KMS-11 (cell line): ENCODE results near the gene MDK.

Experiments used
- H2AFZ ChIP-seq: fragments of 200-600 bp; sonication (generic); 2 replicates; pipeline ENCODE4 v1.6.1; 2016; ENCODE audit warnings: antibody characterized with exemption, mixed run types, low read depth
- H3K27ac ChIP-seq: fragments of 200-600 bp; sonication (generic); 2 replicates; pipeline ENCODE4 v1.6.1; 2016; ENCODE audit warnings: mild to moderate bottlenecking, mixed run types
- H3K27me3 ChIP-seq: fragments of 200-600 bp; sonication (generic); 2 replicates; pipeline ENCODE4 v1.6.1; 2017; ENCODE audit warnings: mild to moderate bottlenecking, low read depth, mixed run types, moderate library complexity; ENCODE audit not compliant: insufficient read depth
- H3K36me3 ChIP-seq: fragments of 200-600 bp; sonication (generic); 2 replicates; pipeline ENCODE4 v1.6.1; 2017; ENCODE audit warnings: mild to moderate bottlenecking, mixed run types; ENCODE audit not compliant: insufficient read depth
- H3K4me1 ChIP-seq: fragments of 200-600 bp; sonication (generic); 2 replicates; pipeline ENCODE4 v1.6.1; 2016; ENCODE audit warnings: mild to moderate bottlenecking, low read depth, mixed run types; ENCODE audit not compliant: poor library complexity, severe bottlenecking
- H3K4me2 ChIP-seq: fragments of 200-600 bp; sonication (generic); 2 replicates; pipeline ENCODE4 v1.7.0; 2016; ENCODE audit warnings: mild to moderate bottlenecking, mixed run types
- H3K4me3 ChIP-seq: fragments of 200-600 bp; sonication (generic); IDR thresholded peaks from 2 replicates; pipeline ENCODE4 v1.6.1; 2017; ENCODE audit warnings: low read depth, low read length, mixed read lengths; ENCODE audit not compliant: insufficient read depth
- H3K79me2 ChIP-seq: fragments of 200-600 bp; sonication (generic); 2 replicates; pipeline ENCODE4 v1.6.1; 2016; ENCODE audit warnings: low read depth, mixed run types; ENCODE audit not compliant: insufficient read depth
- H3K9ac ChIP-seq: fragments of 200-600 bp; sonication (generic); 2 replicates; pipeline ENCODE4 v1.6.1; 2016; ENCODE audit warnings: mild to moderate bottlenecking, mixed run types
- H4K20me1 ChIP-seq: fragments of 200-600 bp; sonication (generic); 2 replicates; pipeline ENCODE4 v1.6.1; 2016; ENCODE audit warnings: mild to moderate bottlenecking, mixed run types; ENCODE audit not compliant: insufficient read depth
- TF ChIP-seq, protein P1 (sequence below): fragments of 200-600 bp; sonication (generic); conservative IDR thresholded peaks from 2 replicates; pipeline ENCODE4 v1.6.1; 2017; ENCODE audit warnings: low read depth, mild to moderate bottlenecking, antibody characterized with exemption, low read length, moderate library complexity, mixed read lengths

MDK gene

DNA sequence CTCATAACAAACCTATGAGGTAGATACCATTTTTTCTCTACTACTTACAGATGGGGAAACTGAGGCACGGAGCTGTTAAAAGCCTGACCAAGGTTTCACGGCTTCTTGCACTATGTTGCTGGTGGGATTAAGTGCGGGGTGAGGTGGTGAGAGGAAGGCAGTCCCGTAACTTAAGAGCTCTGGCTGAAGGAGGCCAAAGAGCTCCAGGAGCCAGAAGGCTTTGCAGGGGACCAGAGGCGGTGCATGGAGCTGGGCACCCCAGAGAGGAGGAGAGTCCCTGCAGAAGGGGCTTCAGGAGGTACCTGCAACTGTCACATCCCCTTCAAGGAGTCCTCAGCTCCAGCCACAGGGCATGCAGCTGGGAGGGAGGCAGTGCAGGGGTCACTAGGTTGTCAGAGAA is 6.0 kb downstream of the MDK start:
- TF ChIP-seq, protein P1, sequence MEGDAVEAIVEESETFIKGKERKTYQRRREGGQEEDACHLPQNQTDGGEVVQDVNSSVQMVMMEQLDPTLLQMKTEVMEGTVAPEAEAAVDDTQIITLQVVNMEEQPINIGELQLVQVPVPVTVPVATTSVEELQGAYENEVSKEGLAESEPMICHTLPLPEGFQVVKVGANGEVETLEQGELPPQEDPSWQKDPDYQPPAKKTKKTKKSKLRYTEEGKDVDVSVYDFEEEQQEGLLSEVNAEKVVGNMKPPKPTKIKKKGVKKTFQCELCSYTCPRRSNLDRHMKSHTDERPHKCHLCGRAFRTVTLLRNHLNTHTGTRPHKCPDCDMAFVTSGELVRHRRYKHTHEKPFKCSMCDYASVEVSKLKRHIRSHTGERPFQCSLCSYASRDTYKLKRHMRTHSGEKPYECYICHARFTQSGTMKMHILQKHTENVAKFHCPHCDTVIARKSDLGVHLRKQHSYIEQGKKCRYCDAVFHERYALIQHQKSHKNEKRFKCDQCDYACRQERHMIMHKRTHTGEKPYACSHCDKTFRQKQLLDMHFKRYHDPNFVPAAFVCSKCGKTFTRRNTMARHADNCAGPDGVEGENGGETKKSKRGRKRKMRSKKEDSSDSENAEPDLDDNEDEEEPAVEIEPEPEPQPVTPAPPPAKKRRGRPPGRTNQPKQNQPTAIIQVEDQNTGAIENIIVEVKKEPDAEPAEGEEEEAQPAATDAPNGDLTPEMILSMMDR = no peak
- no peak overlapping the region for H3K27ac ChIP-seq
- no peak overlapping the region for H2AFZ ChIP-seq
- no peaks in the 10 kb centered on the region for H3K79me2 ChIP-seq
- peaks cover 43% of the 10 kb centered on the region for H3K27me3 ChIP-seq
- H4K20me1 ChIP-seq = no peaks in the 10 kb centered on the region
- H3K36me3 ChIP-seq = no peaks in the 10 kb centered on the region
- no peak overlapping the region for H3K9ac ChIP-seq
- H3K4me3 ChIP-seq = no peak overlapping the region
- no peaks in the 10 kb centered on the region for H3K4me1 ChIP-seq
- H3K4me2 ChIP-seq = no peak overlapping the region

DNA sequence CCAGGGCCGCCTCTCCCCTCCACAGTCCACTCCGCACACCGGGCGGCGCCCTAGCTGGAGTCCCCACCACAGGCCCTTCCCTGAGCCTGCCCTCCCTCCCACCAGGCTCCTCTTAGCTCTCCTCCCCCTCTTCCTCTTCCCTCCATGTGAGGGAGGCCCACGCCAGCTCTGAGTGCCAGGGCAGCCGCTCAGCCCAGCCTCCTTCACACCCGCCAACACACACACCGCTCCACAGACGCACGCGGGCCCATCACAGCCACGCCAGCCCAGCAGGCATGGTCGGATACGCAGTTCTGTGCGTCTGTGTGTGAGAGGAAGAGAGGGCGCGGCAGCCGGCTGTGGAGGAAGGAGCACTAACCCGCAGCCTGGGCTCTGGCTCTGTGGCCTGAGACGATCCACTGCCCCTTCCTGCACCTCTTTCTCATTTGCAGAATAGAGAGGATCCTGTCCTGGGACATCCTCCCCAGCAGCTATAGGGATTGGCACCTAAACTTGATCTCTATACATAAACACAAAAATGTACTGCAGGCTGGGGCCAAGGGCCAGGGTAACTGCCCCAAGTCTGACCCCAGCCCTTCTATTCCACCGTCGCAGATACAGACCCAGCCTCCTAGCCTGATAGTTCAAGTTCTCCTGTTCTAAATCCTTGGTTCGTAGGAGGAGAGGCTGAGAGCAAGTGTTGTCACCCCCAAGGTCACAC is 6.6 kb downstream of the MDK start:
- Histone ChIP-seq H3K27me3 (peaks cover 37% of the 10 kb centered on the region), H3K27ac (no peak overlapping the region), H4K20me1 (no peaks in the 10 kb centered on the region), H3K9ac (no peak overlapping the region), H2AFZ (no peak overlapping the region), H3K4me2 (no peak overlapping the region), H3K36me3 (no peaks in the 10 kb centered on the region), H3K79me2 (no peaks in the 10 kb centered on the region), H3K4me3 (no peak overlapping the region), H3K4me1 (peaks cover 5% of the 10 kb centered on the region)
- TF ChIP-seq, protein P1 = no peak

DNA sequence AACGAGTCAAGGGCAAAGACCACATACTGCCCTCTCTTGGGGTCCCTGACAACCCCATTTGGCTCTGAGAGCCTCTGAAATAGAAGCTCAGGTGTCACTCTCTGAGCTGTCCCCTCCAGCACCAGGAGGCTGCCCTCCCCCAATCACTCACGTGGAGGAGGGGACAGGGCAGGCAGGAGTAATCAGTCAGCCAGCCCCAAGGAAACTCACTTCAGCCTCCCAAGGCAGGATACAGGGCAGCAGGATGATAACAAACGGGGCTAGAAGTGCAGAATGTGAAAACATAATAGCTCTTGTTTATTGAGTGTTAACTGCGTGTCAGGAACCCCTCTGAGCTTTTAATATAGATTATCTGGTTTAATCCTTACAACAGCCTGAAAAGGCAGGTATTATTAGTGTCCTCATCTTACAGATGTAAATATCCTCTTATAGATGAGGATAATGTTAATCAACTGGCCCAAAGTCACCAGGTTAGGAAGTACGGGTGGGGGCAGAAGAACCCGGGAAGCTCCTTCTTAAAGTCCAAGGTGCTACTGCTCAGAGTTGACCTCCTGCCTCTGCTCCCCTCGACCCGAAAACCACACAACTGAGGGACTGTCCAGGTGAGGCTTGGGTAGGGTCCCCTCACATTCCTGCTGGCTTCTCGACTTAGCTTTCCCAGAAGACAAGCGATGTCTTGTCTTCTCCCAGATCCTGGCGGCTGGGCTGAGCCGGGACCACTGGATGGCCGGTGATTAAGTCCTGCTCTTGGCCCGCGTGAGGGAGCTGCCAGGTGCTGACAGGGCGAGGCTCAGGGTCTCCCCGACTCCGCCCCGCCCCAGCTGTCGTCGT is 7.4 kb downstream of the MDK start:
- Histone ChIP-seq H3K4me3 (no peak overlapping the region), H4K20me1 (no peaks in the 10 kb centered on the region), H3K36me3 (no peaks in the 10 kb centered on the region), H3K79me2 (no peaks in the 10 kb centered on the region), H3K4me1 (peaks cover 5% of the 10 kb centered on the region), H2AFZ (no peak overlapping the region), H3K9ac (no peak overlapping the region), H3K27ac (no peak overlapping the region), H3K27me3 (peaks cover 35% of the 10 kb centered on the region), H3K4me2 (peak overlapping the region; percentile 80; the same call in 1 of the 2 replicates)
- TF ChIP-seq, protein P1 = no peak

DNA sequence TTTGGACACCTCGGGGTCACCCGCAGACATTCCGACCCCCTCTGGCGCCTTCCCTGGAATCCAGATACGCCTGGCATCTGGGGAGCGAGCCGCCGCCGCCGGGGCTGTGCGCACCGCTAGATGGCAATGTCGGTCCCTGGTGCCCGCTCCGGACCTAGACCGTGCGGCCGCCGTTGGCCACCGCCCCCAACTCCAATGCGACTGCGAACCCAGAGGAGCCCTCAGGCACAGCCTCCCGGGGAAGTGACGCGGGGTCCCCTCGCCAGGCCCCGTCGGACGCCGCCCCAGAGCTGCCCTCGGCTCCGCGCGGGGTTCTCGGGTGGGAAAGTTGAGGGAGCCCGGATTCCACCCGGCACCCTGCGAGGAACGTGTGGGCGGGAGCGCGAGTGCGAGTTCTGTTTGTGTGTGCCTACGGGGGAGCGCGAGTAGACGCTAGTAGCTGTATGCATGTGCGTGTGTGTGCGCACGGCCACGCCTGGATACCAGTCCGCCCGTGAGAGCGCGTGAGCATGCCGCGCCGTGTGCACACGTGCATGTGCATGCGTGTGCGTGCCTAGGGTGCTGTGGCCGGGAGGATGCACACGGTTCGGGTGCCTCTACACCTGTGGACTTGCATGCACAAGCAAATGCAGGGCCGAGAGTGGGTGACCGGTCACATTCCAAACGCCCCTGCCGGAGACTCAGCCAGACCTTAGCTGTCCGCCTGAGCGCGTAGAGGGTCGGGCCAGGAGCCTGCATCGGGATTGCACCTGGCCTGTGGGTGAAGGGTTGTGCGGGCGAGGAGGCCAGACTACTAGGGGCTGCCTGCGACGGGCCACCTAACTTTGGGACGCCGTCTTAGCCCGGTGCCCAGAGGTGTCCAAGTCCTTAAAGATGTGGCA is 8.2 kb downstream of the MDK start:
- Histone ChIP-seq H4K20me1 (no peaks in the 10 kb centered on the region), H3K79me2 (no peaks in the 10 kb centered on the region), H3K27me3 (peaks cover 35% of the 10 kb centered on the region), H3K4me3 (no peak overlapping the region), H3K27ac (no peak overlapping the region), H3K36me3 (no peaks in the 10 kb centered on the region), H3K4me1 (peaks cover 5% of the 10 kb centered on the region), H2AFZ (peak overlapping the region; percentile 66; the same call in 1 of the 2 replicates), H3K4me2 (peak overlapping the region; percentile 80), H3K9ac (no peak overlapping the region)
- TF ChIP-seq, protein P1 = peak; percentile 73
